HG02970 (cell line): ENCODE data around the gene AIMP1.

Experiments
- ATAC-seq: cut with Tn5 transposase; IDR thresholded peaks from one replicate; pipeline ENCODE4 v1.9.1; 2021; ENCODE audit warnings: mild to moderate bottlenecking, moderate library complexity, moderate number of reproducible peaks; ENCODE audit not compliant: unreplicated experiment, low FRiP score

The AIMP1 gene

DNA sequence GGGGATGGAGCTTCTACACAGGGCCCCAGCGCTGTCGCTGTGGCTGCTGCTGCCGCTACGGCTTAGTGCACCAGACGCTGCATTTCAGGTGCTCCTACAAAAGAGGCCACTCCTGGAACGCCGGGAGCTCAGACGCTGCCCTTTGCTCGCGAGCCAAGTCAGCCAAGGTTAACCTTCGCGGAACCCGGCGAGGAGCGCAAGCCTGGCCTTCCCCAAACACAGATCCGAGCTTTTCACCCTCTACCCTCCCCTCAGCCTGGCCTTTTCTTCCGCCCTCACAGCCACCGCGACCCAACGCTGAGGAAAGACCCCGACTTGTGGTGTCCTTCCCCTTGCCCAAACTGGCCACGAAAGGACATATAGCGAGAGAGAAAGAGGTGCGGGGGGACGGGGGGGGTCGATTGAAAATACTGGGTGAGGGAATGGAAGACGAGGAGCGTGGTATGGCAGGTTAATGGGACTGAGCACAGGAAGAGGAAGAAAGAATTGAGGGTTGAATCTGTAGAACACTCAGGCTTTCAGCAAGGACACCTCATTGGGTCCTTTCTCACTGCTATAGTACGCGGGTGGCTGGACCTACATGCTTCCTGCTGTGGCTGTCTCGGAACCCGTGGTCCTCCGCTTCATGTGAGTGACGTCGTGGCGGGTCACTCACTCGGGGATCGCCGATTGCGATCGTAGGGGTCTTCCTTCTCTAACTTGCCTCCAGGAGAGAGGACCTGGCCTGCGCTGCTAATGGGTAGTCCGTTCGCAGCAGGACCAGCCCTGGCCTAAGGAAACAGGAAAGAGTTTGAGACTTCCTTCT is at the start of gene AIMP1, which contains the start of gene TBCK:
Gene AIMP1, plus strand, starts transcription at position 583 of the 805 bp plus-strand sequence. CDS start 8,460 bp downstream, outside the sequence.
Gene TBCK, minus strand, starts transcription at position 242 of the 805 bp plus-strand sequence. CDS start 7,249 bp downstream, outside the sequence.
- peak; percentile 92 for ATAC-seq

DNA sequence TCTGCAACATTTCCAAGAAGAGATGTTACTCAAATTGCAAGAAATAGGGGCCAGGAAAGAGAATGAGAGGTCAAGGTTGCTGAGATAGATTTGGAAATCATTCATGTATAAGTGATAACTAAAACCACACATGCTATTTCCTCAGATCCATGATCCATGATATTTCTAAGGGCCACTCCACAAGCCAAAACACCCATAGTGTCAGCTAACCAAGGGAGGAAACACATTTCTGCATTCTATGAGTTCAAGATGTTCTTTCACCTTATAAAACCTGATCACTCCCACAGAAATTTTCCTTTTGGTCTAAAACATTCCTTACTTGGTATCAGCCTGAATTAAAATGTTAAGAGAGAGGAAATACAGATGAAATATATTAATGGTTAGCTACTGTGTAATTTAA is 47.6 kb upstream of the AIMP1 start:
- no peak for ATAC-seq

DNA sequence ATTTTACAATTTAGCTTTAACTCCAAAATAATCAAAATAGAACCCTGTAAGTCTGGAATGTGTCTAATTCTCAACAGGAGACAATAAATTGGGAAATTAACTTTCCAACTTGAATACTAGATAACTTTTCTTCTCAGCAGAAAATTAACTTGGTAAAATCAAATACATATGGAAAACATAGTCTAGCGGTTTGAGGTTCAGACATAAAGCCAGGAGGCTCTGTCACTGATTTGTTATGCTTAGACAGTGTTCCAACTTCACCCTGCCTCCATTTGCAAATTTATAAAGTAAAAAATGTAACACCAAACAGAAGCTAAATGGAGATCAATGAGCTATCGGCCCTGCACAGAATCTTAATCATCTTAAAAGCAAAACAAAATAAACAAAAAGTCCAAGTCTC is 46.6 kb upstream of the AIMP1 start:
- no peak for ATAC-seq

DNA sequence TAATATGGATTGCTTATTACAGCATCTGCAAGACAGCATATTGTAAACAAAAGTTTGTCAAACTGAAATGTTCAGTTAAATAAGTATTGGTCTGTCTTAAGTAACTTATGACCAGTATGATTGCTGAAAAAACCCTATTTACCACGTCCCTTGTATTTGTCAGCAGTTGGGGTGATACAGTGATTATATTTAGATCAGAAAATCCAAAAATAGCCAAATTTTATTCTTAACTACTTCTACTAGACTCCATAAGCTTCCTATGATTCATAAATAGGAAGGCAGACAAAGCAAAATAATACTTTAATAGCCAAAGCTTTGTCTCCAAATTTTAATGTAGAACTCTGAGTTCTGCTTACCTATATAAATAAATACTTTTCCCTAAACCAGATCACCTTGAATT is 45.6 kb upstream of the AIMP1 start:
- ATAC-seq, result no peak

DNA sequence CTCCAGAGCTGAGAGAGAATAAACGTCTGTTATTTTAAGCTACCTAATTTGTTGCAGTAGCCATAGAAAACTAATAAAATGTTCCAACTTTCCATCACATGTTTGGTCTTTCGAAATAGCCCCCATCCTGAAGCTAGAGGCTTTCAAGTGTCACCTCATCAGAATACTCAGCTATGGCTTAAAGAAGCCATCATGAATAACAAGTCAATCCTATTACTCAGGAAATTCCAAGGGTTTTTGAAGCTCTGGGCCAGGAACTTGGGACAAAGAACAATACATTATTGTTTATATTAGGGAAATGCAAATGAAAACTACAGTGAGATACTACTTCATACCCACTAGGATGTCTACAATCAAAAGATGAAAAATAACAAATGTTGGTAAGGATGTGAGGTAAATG is 42.5 kb upstream of the AIMP1 start:
- ATAC-seq, result no peak

DNA sequence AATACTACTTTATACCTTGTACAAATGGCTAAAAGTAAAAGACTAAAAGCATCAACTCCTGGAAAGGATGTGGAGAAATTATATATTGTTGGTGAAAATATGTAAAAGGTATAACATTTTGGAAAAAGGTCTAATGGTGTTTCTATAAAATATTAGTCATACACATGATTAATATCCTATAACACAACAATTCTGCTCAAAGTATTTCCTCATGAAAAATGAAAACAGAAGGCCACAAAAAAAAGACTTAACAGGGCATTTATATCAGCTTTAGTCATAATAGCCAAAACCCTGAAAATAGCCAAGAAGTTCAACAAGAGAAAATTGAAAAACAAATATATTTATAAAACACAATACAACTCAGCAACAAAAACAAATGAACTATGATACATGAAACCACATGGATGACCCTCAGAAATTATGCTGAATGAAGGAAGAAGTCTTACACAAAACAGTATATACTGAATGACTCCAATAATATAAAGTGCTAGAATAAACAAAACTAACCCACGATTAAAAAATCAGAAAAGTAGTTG is 39.1 kb upstream of the AIMP1 start:
- ATAC-seq, result no peak

DNA sequence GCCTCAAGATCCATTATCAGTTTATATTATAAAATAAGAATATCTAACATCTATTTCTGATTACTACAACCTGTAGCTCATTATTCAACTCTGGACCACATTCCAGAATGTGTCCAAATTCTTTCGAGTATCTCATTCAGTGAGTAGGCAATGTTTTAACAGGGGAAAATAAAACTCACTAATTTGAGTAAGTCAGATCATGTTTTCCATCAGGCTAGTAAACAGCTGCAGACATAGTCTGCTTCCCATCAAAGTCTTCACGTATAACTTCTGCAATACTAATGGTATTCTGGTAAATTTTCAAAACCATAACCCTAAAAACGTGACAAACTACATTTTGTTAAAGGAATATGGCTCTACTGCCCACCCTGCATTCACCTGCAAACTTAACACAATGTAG is 32.1 kb upstream of the AIMP1 start:
- no peak for ATAC-seq

DNA sequence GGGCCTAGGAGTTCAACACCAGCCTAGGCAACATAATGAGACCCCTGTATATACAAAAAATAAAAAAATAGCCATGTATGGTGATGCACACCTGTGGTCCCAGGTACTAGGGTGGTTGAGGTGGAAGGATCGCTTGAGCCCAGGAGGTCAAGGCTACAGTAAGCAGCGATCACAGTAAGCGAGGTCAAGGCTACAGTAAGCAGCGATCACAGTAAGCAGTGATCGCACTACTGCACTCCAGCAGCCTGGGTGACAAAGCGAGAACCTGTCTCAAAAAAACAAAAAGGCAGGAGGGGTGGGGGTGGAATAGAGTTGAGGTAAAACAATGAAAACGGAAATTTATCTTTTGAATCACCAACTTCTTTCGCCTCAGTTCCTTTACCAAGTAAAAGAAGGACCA is 29.7 kb upstream of the AIMP1 start:
- ATAC-seq, result no peak

DNA sequence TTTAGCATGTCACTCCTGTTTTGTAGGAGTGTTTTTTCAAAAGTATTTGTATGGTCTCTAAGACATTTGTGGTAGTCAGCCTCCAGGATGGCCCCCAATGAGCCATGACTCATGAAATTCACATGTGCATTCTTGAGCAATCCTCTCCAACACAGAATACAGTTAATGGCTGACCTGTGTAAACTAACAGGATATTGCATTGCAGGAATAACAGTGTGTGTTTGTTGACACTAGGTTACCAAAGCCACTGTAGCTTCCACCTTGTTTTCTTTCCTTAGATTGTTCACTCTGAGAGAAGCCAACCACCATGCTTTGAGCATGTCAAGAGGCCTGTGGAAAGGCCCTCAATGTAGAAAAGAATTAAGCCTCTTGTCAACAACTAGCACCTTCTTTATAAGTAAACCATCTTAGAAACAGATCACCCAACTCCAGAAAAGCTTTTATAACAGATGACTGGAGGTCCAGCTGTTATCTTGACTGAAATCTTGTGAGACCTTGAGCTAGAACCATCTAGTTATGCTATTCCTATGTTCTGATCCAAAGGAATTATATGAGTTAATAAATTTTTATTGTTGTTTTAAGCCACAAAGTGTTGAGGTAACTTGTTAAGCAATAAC is 28.9 kb upstream of the AIMP1 start:
- no peak for ATAC-seq

DNA sequence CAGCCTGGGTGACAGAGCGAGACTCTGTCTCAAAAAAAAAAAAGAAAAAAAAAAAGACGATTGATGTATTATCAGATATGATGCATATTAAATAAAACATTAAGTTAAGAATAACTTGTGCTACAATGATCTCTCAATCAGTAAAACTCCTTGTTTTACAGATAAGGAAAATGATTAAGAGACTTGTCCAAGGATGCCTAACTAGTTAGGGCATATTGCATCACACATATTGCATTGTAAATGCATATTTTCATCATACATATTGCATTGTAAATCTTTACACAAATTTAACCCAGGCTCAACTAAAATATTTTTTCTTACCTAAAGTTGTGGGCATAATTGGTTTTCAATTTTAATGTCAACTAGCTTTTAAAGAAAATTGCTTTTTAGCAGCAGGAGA is 26.6 kb upstream of the AIMP1 start:
- no peak for ATAC-seq

DNA sequence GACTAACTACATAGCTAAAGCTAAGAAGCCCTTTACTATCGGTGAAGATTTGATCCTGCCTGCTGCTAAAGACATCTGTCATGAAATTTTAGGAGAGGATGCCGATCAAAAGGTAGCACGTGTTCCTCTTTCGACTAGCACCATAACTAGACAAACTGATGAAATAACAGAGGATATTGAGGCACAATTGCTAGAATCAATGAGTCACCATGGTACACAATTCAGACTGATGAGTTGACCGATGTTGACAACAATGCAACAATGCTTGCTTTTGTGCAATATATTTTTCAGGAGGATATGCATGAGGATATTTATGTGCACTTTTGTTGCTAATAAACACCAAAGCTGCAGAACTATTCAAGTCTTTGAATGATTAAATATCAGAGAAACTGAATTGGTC is 24.7 kb upstream of the AIMP1 start:
- ATAC-seq, result no peak

DNA sequence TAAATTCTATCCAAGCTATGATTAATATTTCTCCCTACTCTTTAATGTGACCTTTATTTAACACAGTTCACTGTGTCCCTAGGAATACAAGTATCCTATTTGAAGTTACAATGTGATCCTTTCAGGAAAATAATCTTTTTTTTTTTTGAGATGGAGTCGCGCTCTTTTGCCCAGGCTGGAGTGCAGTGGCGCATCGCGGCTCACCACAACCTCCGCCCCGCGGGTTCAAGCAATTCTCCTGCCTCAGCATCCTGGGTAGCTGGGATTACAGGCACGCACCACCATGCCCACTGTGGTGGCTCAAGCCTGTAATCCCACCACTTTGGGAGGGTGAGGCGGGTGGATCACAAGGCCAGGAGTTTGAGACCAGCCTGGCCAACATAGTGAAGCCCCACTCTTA is 22.3 kb upstream of the AIMP1 start:
- no peak for ATAC-seq

DNA sequence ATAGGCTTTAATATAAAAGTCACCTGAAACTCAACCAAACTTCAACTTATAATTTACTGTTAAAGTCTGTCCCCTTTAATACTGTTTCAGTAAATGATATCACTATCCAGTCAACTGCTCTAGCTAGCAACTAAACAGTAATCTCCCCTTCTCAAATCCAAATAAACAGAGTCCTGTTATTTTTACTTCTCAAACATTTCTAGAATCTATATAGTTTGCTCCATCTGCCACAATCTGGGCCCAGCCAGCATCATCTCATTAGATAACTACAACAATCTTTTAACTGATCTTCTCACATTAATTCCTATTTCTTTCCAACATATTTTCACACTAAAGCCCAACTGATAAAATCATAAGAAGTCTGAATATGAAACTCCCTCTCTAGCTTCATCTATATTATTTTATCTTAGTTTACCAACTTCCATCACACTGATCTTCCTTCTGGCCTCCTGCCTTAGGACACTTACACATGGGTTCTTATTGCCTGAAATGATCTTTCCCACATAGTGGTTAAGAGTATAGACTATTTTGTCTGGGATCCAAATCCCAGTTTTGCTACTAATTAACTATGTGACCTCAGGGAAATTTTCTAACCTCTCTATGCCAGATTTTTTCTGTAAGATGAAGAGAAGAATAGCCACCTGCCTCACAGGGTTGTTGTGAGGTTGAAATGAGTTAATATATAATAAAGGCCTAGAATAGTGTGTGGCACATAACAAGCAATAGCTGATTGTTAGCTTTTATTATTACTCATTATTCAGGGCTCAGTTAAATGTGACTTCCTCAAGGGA is 18.9 kb upstream of the AIMP1 start:
- no peak for ATAC-seq

DNA sequence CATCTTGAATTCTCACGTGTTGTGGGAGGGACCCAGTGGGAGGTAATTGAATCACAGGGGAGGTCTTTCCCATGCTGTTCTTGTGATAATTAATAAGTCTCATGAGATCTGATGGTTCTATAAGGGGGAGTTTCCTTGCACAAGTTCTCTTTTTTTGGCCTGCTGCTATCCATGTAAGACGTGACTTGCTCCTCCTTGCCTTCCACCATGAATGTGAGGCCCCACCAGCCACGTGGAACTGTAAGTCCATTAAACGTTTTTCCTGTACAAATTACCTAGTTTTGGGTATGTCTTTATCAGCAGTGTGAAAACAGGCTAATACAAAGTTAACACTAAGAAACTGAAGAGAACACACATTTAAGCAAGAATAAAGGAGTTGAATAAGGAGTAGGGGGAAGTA is 16.4 kb upstream of the AIMP1 start:
- ATAC-seq, result no peak

DNA sequence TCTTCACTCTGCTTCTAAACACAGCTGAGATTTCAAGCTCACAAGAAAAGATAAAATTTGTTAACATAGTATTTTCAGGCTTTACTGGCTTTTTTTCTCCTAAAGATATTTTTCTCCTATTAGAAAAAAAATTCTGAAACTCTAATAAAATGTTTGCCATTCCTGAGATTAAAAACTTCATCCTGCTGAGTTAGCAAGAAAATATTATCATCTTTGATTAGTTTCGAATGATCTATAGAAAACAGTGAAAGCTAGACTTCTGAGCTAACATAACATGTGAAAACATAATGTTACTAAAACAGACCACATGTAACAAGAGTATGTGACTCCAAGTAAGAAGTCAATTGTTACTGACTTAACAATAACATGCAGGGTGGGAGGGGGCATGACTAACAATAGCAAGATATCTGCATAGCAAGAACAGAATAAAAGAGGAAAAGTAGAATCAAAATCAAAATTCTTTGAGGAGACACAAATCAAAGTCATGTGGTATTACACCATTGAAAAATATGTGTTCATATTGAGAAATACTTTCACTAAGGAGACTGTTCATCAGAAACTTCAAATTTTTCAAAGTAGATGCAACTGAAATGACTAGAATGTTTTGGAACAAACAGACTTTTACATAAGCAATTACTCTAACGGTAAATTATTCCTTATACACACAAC is 14.8 kb upstream of the AIMP1 start:
- ATAC-seq, result no peak

DNA sequence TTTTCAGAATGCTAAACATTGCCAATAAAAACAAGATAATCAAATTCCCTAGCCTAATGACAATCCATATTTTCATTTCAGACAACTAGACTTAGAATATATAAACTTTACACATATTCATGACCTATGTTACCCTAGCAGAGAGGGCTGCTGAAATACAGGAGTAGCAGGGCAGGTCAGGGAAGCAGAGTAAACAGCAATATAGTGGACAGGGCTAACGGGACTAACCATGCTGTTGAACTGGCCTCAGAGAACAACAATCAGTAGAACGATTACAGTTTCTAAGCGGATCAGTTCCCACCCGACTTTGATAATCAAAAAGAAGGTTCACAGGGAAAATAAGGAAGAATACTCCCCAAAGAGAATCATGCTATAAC is 14.3 kb upstream of the AIMP1 start:
- no peak for ATAC-seq

DNA sequence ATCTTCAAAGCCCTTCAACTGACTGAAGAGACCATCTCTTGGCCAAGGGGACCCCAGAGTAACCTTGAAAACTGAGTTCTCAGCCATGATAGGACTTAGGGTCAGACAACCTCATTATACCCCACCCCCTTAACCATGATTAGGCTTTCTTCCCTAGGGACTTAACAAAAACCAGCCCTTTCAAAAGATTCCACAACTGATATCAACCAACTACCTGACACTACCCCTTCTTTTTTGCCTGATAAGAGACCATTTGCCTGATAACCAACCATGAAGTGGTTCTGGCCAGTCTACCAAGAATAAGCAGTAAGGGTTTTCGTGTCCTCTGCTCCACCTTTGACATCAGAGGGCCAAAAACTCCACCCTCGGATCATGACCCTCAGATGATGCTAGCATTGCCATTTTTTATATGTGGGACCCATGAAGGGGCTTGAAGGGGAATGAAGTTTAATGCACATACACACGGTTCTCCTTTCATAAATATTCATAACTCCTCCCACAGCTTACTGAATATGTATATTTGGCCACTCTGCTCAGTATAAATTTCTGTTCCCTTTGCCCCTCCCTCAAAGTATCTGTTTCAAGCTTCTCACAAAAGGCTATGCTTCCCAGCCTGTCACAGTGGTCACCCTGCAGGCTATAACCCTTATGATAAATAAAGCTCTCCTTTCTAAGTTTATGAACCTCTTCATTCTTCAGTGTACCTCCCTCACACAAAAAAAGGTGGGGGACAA is 12.6 kb upstream of the AIMP1 start:
- ATAC-seq, result no peak

DNA sequence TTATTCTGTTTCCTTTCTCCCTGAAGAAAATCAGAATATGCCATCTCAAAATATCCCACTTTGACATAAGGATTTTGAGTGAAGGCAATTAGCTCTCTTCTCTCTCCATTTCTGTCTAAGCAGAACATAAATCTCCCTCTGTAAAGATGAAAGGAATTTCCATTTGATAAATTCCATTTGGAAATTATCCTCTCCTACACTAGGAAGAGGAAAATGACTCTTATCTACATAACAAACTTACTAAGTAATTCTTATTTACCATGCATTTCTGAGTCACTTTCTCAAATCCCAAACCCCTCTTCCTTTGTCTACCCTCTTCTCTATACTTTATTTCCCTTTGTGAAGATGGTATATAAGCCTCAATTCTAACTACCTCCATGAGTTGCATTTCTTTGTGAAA is 11.7 kb upstream of the AIMP1 start:
- no peak for ATAC-seq

DNA sequence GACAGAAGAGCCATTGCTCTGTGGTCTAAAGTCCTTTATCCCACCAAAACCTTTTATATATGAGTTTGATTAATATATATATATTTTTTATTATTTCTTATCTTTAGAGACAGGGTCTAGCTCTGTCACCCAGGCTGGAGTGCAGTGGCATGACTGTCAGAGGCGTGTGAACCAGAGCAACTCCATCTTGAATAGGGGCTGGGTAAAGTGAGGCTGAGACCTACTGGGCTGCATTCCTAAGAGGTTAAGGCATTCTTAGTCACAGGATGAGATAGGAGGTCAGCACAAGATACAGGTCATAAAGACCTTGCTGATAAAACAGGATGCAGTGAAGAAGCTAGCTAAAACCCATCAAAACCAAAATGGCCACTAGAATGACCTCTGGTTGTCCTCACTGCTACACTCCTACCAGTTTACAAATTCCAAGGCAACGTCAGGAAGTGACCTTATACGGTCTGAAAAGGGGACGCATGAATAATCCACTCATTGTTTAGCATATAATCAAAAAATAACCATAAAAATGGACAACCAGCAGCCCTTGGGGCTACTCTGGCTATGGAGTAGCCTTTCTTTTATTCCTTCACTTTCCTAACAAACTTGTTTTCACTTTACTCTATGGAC is 10.8 kb upstream of the AIMP1 start:
- no peak for ATAC-seq
